Activated T-helper 9 cell treated with anti-CD3 and anti-CD28 coated beads, Interleukin-2, amount 50 U/mL, for 16 hours (primary cell): Measurements from ENCODE around the gene DCLRE1B.

Experiments
- DNase-seq: peaks from one replicate; pipeline ENCODE4 v3.0.0-alpha.2; 2020; ENCODE audit warnings: low read depth

DCLRE1B gene

GRCh38 chr1:113928187-113928930 lies 23.2 kb downstream of the DCLRE1B start:
- DNase-seq = no peak

DNA sequence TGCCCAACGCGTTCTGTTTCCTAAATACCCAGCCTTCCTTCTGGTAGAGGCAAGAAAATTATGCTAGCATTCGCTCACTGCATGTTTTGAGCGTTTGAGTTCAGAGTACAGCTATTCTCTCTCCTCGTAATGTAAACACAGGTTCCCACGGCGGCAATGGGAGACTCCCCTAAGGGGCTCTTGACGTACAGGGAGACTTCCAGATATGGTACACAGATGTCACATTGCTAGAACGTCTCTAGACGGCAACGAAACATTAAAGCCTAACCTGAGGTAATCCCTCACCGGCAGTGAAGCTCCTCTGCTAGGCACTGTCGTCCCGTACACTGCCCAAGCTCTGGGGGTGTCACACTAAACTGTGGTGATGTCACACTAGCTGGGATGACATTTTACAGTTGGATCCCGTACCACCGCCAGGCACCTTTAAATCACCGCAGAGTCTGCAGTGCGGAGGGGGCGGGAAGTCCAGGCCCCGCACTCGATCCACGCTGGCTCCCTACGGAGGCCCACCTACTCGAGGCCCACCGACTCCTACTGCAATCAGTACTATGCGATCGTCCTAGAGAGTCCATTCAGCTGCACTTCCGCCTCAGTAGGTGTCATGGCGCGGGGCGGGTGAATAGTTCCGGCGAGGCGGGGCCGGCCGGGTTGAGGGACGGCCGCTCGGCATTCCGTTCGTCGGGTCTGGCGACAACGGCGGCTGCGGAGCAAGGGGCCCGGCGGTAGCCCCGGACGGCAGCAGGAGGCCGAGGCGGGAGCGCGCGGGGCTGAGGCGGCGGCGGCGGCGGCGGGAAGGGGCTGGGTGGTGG lies 24.0 kb downstream of the DCLRE1B start, which contains the start of gene HIPK1:
Gene HIPK1 (plus strand): TSS at position 384 of the 809 bp plus-strand sequence.
- DNase-seq = peak; percentile 88

GRCh38 chr1:113929750-113930498 lies 24.8 kb downstream of the DCLRE1B start:
- peak; percentile 57 for DNase-seq

DNA sequence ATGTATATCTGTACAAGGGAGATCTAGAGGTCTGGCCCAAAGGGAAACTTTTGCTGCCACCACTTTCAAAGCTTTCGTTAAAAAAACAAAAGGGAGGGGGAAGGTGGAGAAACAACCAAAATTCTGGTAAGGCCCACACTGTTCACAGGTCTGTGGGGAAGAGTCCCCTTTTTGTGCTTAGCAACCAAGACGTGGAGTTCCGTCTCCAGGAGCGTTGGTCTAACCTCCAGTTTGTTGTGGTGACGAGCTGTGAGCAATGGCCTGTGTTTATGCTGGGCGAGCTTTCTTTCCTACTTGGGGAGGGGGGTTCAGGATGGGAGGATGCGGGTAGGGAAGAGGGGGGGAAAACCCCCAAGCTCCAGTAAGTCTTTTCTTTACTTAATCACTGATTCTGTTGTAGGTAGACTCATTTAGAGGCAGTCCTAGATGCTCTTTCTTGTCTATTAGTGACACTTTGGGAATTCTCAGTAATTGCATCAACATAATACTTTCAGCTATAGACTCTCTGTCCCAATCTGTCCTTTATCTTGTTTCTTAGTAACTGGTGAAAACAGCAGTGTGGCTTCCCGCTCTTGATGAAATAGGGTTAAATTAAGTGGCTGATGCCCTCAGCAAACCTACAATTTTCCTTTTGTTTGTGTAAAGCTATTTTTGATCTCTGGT lies 25.5 kb downstream of the DCLRE1B start:
- DNase-seq = peak; percentile 55

- DNase-seq = no peak
These were observed 26.3 kb downstream of the DCLRE1B start for GRCh38 chr1:113931451-113931851.

DNA sequence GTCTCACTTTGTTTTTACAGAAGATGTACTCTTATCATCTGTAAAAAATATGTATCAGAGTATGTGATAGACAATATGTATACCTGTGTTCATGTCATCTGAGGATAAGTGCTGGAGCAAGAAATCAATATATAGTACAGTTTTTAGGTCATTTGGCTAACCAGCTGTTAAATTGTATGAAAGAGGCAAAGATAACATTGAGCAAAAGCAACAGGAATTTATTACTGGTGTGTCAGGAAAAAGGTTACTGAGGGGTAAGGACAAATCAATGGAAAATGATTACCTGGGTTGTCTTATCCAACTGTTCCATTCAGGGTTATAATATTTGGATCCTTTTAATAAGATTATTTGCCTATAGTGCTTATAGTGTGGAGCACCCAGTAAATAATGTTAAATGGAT lies 28.9 kb downstream of the DCLRE1B start:
- DNase-seq = no peak

DNA sequence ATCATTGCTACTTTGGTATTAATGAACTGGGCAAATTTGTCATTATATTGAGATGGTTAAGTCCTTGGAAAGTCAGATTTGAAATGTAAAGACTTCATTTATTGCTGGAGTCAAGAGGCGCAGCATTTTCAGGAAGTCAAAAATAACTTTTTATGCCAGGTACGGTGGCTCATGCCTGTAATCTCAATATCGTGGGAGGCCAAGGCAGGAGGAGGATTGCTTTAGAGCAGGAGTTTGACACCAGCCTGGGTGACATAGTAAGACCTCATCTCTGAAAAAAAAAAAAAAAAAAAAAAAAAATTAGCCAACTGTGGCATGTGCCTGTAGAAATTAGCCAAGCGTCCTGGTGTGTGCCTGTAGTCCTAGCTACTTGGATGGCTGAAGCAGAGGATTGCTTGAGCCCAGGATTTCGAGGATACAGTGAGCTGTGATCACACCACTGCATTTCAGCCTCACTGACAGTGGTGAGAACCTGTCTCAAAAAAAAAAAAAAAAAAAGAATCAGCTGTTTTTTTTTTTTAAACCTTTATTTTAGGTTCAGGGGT lies 29.5 kb downstream of the DCLRE1B start:
- no peak for DNase-seq

DNA sequence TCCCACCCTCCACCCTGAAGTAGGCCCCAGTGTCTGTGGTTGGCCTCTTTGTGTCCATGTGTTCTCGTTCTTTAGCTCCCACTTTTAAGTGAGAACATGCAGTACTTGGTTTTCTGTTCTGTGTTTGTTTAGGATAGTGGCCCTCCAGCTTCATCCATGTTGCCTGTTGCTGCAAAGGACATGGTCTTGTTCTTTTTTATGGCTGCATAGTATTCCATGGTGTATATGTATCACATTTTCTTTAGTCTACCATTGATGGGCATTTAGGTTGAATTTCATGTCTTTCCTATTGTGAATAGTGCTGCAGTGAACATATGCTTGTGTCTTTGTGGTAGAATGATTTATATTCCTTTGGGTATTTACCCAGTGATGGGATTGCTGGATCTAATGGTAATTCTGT lies 30.1 kb downstream of the DCLRE1B start:
- no peak for DNase-seq

- no peak for DNase-seq
These were observed 30.8 kb downstream of the DCLRE1B start for GRCh38 chr1:113935970-113936369.

DNA sequence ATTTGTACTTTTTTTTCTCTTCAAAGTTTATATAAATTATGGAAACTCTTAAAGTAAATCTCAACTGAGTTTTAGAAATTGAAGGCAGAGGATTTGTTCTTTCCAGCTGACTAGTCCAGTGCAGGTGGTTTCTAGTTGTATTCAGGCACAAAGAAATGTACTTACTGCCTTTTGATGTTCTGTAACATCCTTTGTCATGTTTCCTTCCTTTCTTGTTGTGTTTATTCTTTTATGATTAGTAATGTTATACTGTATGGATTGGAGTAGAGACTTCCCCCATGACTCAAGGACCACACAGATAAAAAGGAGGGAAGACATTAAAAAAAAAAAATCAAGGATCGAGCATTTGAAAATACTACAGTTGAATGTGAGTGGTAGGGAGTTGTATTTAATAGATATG lies 32.0 kb downstream of the DCLRE1B start:
- no peak for DNase-seq

DNA sequence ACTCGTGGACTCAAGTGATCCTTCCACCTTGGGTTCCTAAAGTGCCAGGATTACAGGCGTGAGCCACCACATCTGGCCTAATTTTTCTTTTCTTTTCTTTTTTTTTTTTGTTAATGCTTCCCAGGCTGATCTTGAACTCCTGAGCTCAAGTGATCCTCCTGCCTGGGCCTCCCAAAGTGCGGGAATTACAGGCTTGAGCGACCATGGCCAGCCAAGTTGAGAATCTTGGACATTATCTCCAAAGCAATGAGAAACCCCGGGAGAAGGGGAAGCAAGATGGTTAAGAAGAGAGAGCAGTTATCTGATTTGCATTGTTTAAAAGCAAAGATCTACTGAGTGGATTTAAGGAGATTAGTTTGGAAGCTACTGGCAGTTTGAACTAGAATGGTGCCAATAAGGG lies 33.1 kb downstream of the DCLRE1B start:
- DNase-seq = no peak

GRCh38 chr1:113940365-113941244 lies 35.5 kb downstream of the DCLRE1B start:
- peak; percentile 18 for DNase-seq

DNA sequence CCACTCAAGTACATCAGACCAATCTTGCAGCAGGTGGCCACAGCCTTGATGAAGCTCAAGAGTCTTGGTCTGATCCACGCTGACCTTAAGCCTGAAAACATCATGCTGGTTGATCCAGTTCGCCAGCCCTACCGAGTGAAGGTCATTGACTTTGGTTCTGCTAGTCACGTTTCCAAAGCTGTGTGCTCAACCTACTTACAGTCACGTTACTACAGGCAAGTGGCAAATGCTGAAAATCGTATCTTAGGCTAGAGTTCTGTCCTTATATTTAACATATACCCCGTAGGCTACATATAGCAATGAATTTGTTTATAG lies 36.1 kb downstream of the DCLRE1B start:
- DNase-seq = no peak

GRCh38 chr1:113942527-113942926 lies 37.4 kb downstream of the DCLRE1B start:
- no peak for DNase-seq

DNA sequence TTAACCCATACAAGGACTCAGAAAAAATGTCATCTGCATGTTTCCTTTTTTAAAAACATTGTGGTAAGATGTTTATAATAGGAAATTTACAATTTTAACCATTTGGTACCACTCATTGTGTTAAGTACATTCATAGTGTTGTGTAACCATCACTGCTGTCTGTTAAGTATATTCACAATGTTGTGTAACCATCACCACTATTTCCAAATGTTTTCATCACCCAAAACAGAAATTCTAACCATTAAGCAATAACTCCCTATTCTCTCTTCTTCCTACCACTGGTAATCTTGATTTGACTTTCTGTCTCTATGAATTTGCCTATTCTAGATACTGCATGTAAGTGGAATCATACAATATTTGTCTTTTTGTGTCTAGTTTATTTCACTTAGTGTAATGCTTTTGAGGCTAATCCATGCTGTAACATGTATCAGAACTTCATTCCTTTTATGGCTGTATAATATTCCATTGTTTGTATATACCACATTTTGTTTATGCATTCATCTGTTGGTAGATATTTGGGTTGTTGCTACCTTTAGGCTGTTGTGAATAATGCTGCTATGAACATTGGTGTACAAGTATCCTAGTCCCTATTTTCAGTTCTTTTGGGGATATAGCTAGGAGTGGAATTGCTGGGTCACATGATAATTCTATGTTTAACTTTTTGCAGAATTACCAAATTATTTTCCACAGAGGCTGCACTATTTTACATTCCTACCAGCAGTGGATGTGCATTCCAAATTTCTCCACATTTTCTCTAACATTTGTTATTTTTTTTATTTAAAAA lies 38.1 kb downstream of the DCLRE1B start:
- DNase-seq = no peak

GRCh38 chr1:113945329-113945728 lies 40.2 kb downstream of the DCLRE1B start:
- DNase-seq = no peak

- DNase-seq = no peak
These were observed 41.0 kb downstream of the DCLRE1B start for GRCh38 chr1:113946112-113946511.

- no peak for DNase-seq
These were observed 41.7 kb downstream of the DCLRE1B start for GRCh38 chr1:113946678-113947387.

- DNase-seq = no peak
These were observed 42.4 kb downstream of the DCLRE1B start for GRCh38 chr1:113947388-113948107.
